Ascending aorta (tissue), 2 donors: ENCODE results near the gene UTS2R. TPM values are rescaled to one million over a fixed set of nuclear protein-coding genes. Genes with fewer than 3 reads are reported as not detected.

Experiments
- DNase-seq, 2 donors: peaks; one replicate each; pipeline ENCODE4 v3.0.0-alpha.2; 2019; ENCODE audit warnings: low spot score in 2 of 2
- H3K27ac ChIP-seq, 2 donors: fragments of 200-600 bp; sonication (generic); one replicate each; pipeline ENCODE4 v1.5.1; 2016 to 2017; ENCODE audit warnings: mild to moderate bottlenecking in 1 of 2
- H3K27me3 ChIP-seq: fragments of 200-600 bp; sonication (generic); one replicate; pipeline ENCODE4 v1.5.1; 2017
- H3K36me3 ChIP-seq, 2 donors: fragments of 200-600 bp; sonication (generic); one replicate each; pipeline ENCODE4 v1.5.1; 2016
- H3K4me1 ChIP-seq, 2 donors: fragments of 200-600 bp; sonication (generic); one replicate each; pipeline ENCODE4 v1.5.1; 2016 to 2017; ENCODE audit warnings: mild to moderate bottlenecking in 1 of 2
- H3K4me3 ChIP-seq, 2 donors: fragments of 200-600 bp; sonication (generic); one replicate each; pipeline ENCODE4 v1.5.1; 2016 to 2017; ENCODE audit warnings: mild to moderate bottlenecking in 1 of 2
- H3K9me3 ChIP-seq, 2 donors: fragments of 200-600 bp; sonication (generic); one replicate each; pipeline ENCODE4 v1.5.1; 2016
- CTCF ChIP-seq, 3 experiments: fragments of 200-600 bp in 2 of 3; fragments of 450-650 bp in 1 of 3; sonication (generic) in 2 of 3; IDR thresholded peaks; one replicate each; pipeline ENCODE4 v1.5.1; 2016 to 2019; ENCODE audit warnings: antibody characterized with exemption in 3 of 3, mild to moderate bottlenecking in 1 of 3, moderate library complexity in 1 of 3
- intact Hi-C: fragments of 100-400 bp; cut with DNase I; formaldehyde crosslinking; loops from one replicate; pipeline ENCODE4 v1.15.1; 2023
- total RNA-seq: library from RNA; depleted of rRNA; stranded (reverse); fragments of >200 nt; gene quantifications from one replicate; pipeline ENCODE4 v1.1.0, GENCODE V29; 2016

UTS2R gene
- total RNA-seq, 1 donor from 2014 or later = not detected

- intact Hi-C loops = no loop called here
- Histone ChIP-seq H3K27ac (no peak overlapping the region), H3K27me3 (no peaks in the 10 kb centered on the region), H3K9me3 (no peaks in the 10 kb centered on the region), H3K4me3 (no peak overlapping the region), H3K36me3 (peaks cover 13 to 26% of the 10 kb centered on the region in 2 donors), H3K4me1 (no peaks in the 10 kb centered on the region)
- DNase-seq = no peak
- no peak for TF ChIP-seq CTCF (IDR thresholded peaks at IDR 0.05)
Measured at GRCh38 chr17:82402865-82403264, 31.3 kb downstream of the UTS2R start.

DNA sequence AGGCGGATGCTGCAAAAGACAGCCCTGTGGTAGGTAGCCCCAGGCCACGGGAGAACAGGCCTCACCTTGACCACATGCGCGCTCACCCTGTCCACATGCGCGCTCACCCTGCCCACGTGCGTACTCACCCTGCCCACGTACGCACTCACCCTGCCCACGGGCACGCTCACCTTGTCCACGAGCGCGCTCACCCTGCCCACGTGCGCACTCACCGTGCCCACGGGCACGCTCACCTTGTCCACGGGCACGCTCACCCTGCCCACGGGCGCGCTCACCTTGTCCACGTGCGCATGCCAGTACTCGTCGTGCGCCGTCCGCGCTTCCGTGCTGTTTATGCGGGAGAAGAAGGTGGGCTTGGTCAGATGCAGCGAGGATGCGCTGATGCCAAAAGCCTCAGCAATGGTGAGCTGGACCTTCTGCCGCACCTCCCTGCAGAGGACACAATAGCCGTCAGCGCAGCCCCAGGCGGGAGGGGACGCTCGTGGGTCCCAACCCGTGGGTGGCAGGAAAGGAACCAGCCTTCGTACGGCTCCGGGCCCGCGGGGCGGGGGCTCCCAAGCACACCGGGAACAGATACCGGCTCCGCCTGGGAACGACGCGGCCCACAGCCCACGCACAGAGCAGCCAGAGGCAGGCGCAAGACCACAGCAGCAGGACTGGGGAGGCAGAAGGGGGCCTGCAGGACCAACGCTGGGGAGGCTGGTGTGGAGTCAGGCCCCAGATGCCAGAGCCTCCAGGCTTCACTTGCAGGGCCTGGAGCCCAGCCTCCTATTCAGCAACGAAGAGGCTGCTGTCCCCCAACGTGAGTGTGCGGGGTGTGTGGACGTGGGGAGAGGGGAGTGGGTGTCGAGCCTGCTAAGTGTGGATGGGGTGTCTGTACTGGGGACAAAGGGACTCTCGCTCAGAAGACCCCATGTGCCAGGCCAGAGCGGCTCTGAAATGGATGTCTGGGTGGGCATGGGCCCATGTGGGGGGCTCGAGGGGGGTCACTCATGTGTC, 32.4 kb downstream of the UTS2R start:
- DNase-seq = no peak
- no peak overlapping the region for H3K27ac ChIP-seq
- no peak for TF ChIP-seq CTCF (IDR thresholded peaks at IDR 0.05)
- intact Hi-C loops = no loop called here
- peaks cover 15 to 24% of the 10 kb centered on the region in 2 donors for H3K36me3 ChIP-seq
- no peak overlapping the region for H3K4me3 ChIP-seq
- no peaks in the 10 kb centered on the region for H3K27me3 ChIP-seq
- H3K9me3 ChIP-seq = no peaks in the 10 kb centered on the region
- no peaks in the 10 kb centered on the region for H3K4me1 ChIP-seq

DNA sequence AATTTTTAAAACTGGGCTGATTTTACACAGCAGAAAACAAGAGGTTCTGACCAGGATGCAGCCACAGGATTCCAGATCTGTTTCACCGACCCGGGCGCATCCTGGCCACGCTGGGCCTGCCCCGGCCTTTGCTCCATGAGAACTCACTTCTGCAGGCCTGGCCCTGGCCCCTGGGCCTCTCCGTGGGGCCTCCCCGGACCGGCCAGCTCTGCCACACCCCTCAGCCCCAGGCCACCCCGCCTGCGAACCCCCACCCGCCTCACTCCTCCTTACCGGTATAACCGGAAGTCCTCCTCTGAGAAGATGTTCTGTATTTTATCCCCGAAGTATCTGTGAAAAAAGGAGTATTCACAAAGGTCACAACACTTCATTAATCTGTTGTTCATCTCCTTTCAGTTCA, 33.5 kb downstream of the UTS2R start:
- DNase-seq = no peak
- Histone ChIP-seq H3K36me3 (peaks cover 15 to 24% of the 10 kb centered on the region in 2 donors), H3K27me3 (no peaks in the 10 kb centered on the region), H3K27ac (no peak overlapping the region), H3K4me3 (no peak overlapping the region), H3K4me1 (no peaks in the 10 kb centered on the region), H3K9me3 (no peaks in the 10 kb centered on the region)
- no peak for TF ChIP-seq CTCF (IDR thresholded peaks at IDR 0.05)
- intact Hi-C loops = no loop called here

DNA sequence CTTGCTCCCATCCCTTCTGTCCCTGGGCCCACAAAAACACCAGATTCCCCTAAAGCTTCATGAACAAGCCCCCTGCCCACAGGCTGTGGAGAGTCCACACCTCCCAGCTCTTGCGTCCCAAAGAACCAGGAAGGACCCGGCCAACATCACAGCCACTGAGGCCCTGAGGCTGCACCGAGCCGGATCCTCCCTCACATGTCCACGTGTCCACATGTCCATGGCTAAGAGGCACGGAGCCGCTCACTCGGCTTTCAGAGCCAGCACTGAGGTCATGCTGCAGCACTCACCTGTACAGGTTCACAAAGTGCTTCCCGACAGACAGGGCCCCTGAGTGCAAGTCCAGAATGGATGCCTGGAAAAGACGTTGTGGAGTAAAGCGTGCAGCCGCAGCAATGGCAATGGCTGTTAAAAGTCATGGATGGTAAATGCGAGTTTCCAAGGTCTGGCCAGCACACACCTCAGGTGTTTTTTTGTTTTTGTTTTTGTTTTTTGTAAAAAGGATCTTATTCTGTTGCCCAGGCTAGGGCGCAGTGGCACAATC, 34.6 kb downstream of the UTS2R start:
- TF ChIP-seq CTCF (IDR thresholded peaks at IDR 0.05) = no peak
- no peaks in the 10 kb centered on the region for H3K9me3 ChIP-seq
- intact Hi-C loops = no loop called here
- no peaks in the 10 kb centered on the region for H3K27me3 ChIP-seq
- peaks cover 15 to 23% of the 10 kb centered on the region in 2 donors for H3K36me3 ChIP-seq
- no peak overlapping the region for H3K4me3 ChIP-seq
- H3K4me1 ChIP-seq = no peaks in the 10 kb centered on the region
- no peak for DNase-seq
- no peak overlapping the region for H3K27ac ChIP-seq

DNA sequence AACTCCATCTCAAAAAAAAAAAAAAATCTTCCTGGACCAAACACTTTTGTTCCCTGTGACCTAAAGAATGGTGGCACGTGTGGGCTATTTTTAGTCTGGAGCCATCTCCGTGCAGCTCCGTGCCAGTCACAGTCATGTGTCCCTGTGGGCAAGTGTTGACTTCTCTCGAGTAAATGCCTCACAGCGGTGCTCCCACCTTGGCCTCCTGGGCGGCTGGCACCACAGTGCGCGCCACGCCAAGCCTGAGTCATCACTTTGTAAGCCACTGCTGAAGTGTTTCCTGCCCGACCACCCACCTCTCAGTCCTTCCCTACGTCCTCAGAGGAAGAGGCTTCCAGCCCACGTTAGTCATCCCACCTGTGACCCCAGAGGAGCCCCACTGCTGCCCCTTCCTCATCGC, 35.7 kb downstream of the UTS2R start:
- no peak overlapping the region for H3K4me3 ChIP-seq
- H3K27ac ChIP-seq = no peak overlapping the region
- TF ChIP-seq CTCF (IDR thresholded peaks at IDR 0.05) = no peak
- peaks cover 15% of the 10 kb centered on the region in 2 donors for H3K36me3 ChIP-seq
- DNase-seq = no peak
- no peaks in the 10 kb centered on the region for H3K27me3 ChIP-seq
- H3K4me1 ChIP-seq = no peaks in the 10 kb centered on the region
- intact Hi-C loops = no loop called here
- H3K9me3 ChIP-seq = no peaks in the 10 kb centered on the region
